Neuronal stem cell (in vitro differentiated cells): Measurements from ENCODE around the gene DPH2.

Experiments
- DNase-seq: peaks from one replicate; pipeline ENCODE4 v3.0.0-alpha.2; 2013; ENCODE audit warnings: low spot score
- H2AFZ ChIP-seq: one replicate; pipeline ENCODE4 v1.6.1; 2013; ENCODE audit warnings: mild to moderate bottlenecking, low read length, inconsistent platforms
- H2AK5ac ChIP-seq: 2 replicates; pipeline ENCODE4 v1.6.1; 2013; ENCODE audit warnings: low read depth, mild to moderate bottlenecking, inconsistent platforms, low read length, moderate library complexity, mixed read lengths
- H2BK120ac ChIP-seq: 2 replicates; pipeline ENCODE4 v1.6.1; 2013; ENCODE audit warnings: low read depth, mild to moderate bottlenecking, inconsistent platforms, low read length, moderate library complexity, mixed read lengths
- H2BK12ac ChIP-seq: one replicate; pipeline ENCODE4 v1.6.1; 2013; ENCODE audit warnings: low read length, inconsistent platforms
- H2BK15ac ChIP-seq: 2 replicates; pipeline ENCODE4 v1.6.1; 2013; ENCODE audit warnings: mild to moderate bottlenecking, low read length, inconsistent platforms, mixed read lengths
- H2BK5ac ChIP-seq: one replicate; pipeline ENCODE4 v1.6.1; 2013; ENCODE audit warnings: inconsistent platforms, mild to moderate bottlenecking, low read length, moderate library complexity
- H3K14ac ChIP-seq: one replicate; pipeline ENCODE4 v1.6.1; 2013; ENCODE audit warnings: low read length, inconsistent platforms
- H3K18ac ChIP-seq: 2 replicates; pipeline ENCODE4 v1.6.1; 2013; ENCODE audit warnings: low read length, inconsistent platforms
- H3K23ac ChIP-seq: 2 replicates; pipeline ENCODE4 v1.6.1; 2013; ENCODE audit warnings: low read depth, mild to moderate bottlenecking, mixed read lengths, low read length, inconsistent platforms; ENCODE audit not compliant: poor library complexity
- H3K27ac ChIP-seq: replicated peaks from 3 replicates; pipeline ENCODE4 v1.5.1; 2013; ENCODE audit warnings: low read length, inconsistent platforms
- H3K27me3 ChIP-seq, 3 experiments: 2 replicates each; pipeline ENCODE4 v1.6.1; 2013; ENCODE audit warnings: low read length in 3 of 3, mild to moderate bottlenecking in 2 of 3, inconsistent platforms in 1 of 3, low read depth in 1 of 3, mixed read lengths in 1 of 3, moderate library complexity in 1 of 3; ENCODE audit not compliant: control insufficient read depth in 3 of 3, insufficient read depth in 3 of 3
- H3K36me3 ChIP-seq, 2 donors: replicated peaks in 1 of 2; 2 replicates each; pipeline ENCODE4 v1.6.1; 2013; ENCODE audit warnings: low read length in 2 of 2; ENCODE audit not compliant: control insufficient read depth in 2 of 2, insufficient read depth in 2 of 2
- H3K4ac ChIP-seq: 2 replicates; pipeline ENCODE4 v1.6.1; 2013; ENCODE audit warnings: inconsistent platforms, mild to moderate bottlenecking, low read length, moderate library complexity
- H3K4me1 ChIP-seq, 2 donors: 1 replicate in 1 of 2; 2 replicates in 1 of 2; pipeline ENCODE4 v1.6.1; 2013; ENCODE audit warnings: low read length in 2 of 2, low read depth in 1 of 2; ENCODE audit not compliant: control insufficient read depth in 2 of 2, insufficient read depth in 1 of 2
- H3K4me2 ChIP-seq: one replicate; pipeline ENCODE4 v1.6.1; 2013; ENCODE audit warnings: mild to moderate bottlenecking, low read length, inconsistent platforms; ENCODE audit not compliant: insufficient read depth, poor library complexity, severe bottlenecking
- H3K4me3 ChIP-seq, 2 donors: 2 replicates each; pipeline ENCODE4 v1.5.1; 2013; ENCODE audit warnings: low read length in 2 of 2, mild to moderate bottlenecking in 2 of 2, inconsistent platforms in 1 of 2, moderate library complexity in 1 of 2
- H3K79me1 ChIP-seq: one replicate; pipeline ENCODE4 v1.6.1; 2013; ENCODE audit warnings: low read depth, mild to moderate bottlenecking, inconsistent platforms, low read length, moderate library complexity
- H3K9ac ChIP-seq: one replicate; pipeline ENCODE4 v1.6.1; 2013; ENCODE audit warnings: mild to moderate bottlenecking, low read depth, low read length, inconsistent platforms; ENCODE audit not compliant: poor library complexity
- H3K9me3 ChIP-seq, 2 donors: replicated peaks in 1 of 2; 2 replicates each; pipeline versions ENCODE3 to v1.6.1; 2013; ENCODE audit warnings: low read length in 2 of 2, mild to moderate bottlenecking in 2 of 2, inconsistent platforms in 1 of 2, low read depth in 1 of 2, mixed read lengths in 1 of 2, moderate library complexity in 1 of 2; ENCODE audit not compliant: control insufficient read depth in 2 of 2, insufficient read depth in 1 of 2
- H4K8ac ChIP-seq: one replicate; pipeline ENCODE4 v1.6.1; 2013; ENCODE audit warnings: low read depth, mild to moderate bottlenecking, inconsistent platforms, low read length, moderate library complexity
- H4K91ac ChIP-seq: one replicate; pipeline ENCODE4 v1.6.1; 2013; ENCODE audit warnings: low read length, low read depth, mild to moderate bottlenecking, inconsistent platforms; ENCODE audit not compliant: poor library complexity
- WGBS, 2 donors: extraction: QIAGEN DNeasy Blood & Tissue Kit; methylation state at CpG; one replicate each; pipeline ENCODE4 v1.1.7; 2013; ENCODE audit warnings: missing lambda C conversion rate in 2 of 2, mixed read lengths in 1 of 2; ENCODE audit not compliant: insufficient read length in 2 of 2, insufficient replicate concordance in 1 of 2; ENCODE audit errors: extremely low coverage in 2 of 2; 5-methylcytosine and 5-hydroxymethylcytosine counted together

The DPH2 gene

DNA sequence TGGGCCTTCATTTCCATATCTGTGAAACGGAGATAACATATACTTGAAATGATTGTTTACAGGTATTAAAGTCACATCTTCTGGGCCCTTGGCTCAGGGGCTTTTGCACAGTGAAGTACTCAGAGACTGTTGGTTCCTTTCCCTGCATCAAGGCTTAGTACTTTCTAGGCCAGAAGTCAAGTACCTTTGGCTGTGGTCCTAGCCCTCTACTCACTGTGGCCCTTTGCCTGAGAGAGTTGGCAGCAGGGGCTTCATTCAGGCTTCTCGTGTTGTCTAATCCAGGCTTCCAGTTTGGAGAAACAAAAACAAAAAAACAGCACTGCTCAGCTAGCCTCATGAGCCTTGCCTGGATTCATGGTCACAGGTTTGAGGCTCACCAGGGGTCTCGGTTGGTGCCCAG is 8.1 kb upstream of the DPH2 start:
- no peak overlapping the region for H3K9ac ChIP-seq
- no peak overlapping the region for H3K23ac ChIP-seq
- no CpG with 5 or more reads among the region's 3 CpGs for WGBS, 2 donors
- no peak overlapping the region for H2BK120ac ChIP-seq
- H3K14ac ChIP-seq: no peak overlapping the region
- H3K9me3 ChIP-seq: no peaks in the 10 kb centered on the region
- no peak overlapping the region for H2BK15ac ChIP-seq
- no peak overlapping the region for H2BK12ac ChIP-seq
- H3K36me3 ChIP-seq: peaks cover 18 to 60% of the 10 kb centered on the region in 2 donors
- H3K79me1 ChIP-seq: no peaks in the 10 kb centered on the region
- H2BK5ac ChIP-seq: no peak overlapping the region
- no peaks in the 10 kb centered on the region for H3K27me3 ChIP-seq
- H3K4ac ChIP-seq: no peak overlapping the region
- H3K4me2 ChIP-seq: no peak overlapping the region
- no peak overlapping the region for H3K4me3 ChIP-seq
- no peak overlapping the region for H3K27ac ChIP-seq
- no peak for DNase-seq
- no peak overlapping the region for H4K91ac ChIP-seq
- no peak overlapping the region for H2AFZ ChIP-seq
- H2AK5ac ChIP-seq: no peak overlapping the region
- H4K8ac ChIP-seq: no peak overlapping the region
- H3K18ac ChIP-seq: no peak overlapping the region
- H3K4me1 ChIP-seq: no peaks in the 10 kb centered on the region

DNA sequence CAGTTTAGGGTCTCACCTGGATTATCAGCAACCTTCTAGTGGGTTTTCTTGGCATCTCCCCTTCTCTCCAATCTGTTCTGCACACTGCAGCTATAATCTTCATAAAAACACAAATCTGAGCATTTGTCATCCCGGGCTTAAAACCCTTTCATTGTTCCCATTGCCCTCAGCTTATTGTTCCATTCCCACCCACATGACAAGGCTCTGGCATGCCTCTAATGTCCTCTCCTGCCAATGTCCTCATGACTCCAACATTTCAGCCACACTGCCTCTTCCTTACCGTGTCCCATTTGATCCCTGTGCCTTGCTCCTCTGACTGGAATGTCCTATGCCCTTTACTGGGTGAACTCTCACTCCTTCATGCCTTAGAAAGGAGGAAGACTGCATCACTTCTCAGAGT is 7.5 kb upstream of the DPH2 start:
- H3K4me3 ChIP-seq: no peak overlapping the region
- H4K91ac ChIP-seq: no peak overlapping the region
- no peak overlapping the region for H3K4me2 ChIP-seq
- no peak overlapping the region for H3K9ac ChIP-seq
- H3K18ac ChIP-seq: no peak overlapping the region
- no peak for DNase-seq
- H2BK5ac ChIP-seq: no peak overlapping the region
- no peaks in the 10 kb centered on the region for H3K27me3 ChIP-seq
- H3K79me1 ChIP-seq: no peaks in the 10 kb centered on the region
- H2BK12ac ChIP-seq: no peak overlapping the region
- H2AK5ac ChIP-seq: no peak overlapping the region
- no peak overlapping the region for H3K23ac ChIP-seq
- H2BK15ac ChIP-seq: no peak overlapping the region
- no peak overlapping the region for H2AFZ ChIP-seq
- no CpG with 5 or more reads among the region's 2 CpGs for WGBS, 2 donors
- H3K14ac ChIP-seq: no peak overlapping the region
- H3K27ac ChIP-seq: no peak overlapping the region
- H3K9me3 ChIP-seq: no peaks in the 10 kb centered on the region
- H2BK120ac ChIP-seq: no peak overlapping the region
- H3K36me3 ChIP-seq: peaks cover 15 to 57% of the 10 kb centered on the region in 2 donors
- H3K4me1 ChIP-seq: no peaks in the 10 kb centered on the region
- H3K4ac ChIP-seq: no peak overlapping the region
- H4K8ac ChIP-seq: no peak overlapping the region

DNA sequence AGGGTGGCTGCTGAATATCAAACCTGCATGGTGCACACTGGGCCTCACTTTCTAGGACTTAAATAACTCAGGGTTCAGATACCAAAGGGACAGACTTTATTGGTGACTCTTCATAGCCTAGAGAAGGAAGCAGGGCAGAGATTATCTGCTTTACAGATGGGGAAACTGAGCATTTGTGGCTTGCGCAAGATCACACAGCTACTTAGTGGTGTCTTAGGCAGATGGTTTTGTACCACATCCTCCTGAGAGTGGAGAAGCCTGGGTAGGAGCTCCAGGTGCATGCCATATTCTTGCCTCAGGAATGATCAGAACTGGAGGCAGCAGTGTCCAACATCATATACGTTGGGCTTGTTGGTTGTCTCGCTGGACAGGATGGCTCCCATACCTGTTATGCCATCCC is 6.8 kb upstream of the DPH2 start:
- Histone ChIP-seq H3K27ac (no peak overlapping the region), H3K9ac (no peak overlapping the region), H3K4me3 (no peak overlapping the region), H2BK12ac (no peak overlapping the region), H3K9me3 (no peaks in the 10 kb centered on the region), H4K8ac (no peak overlapping the region), H2AFZ (no peak overlapping the region), H2AK5ac (no peak overlapping the region), H3K14ac (no peak overlapping the region), H3K4me1 (no peaks in the 10 kb centered on the region), H3K79me1 (no peaks in the 10 kb centered on the region), H3K36me3 (peaks cover 8 to 54% of the 10 kb centered on the region in 2 donors), H3K18ac (no peak overlapping the region), H2BK5ac (no peak overlapping the region), H3K23ac (no peak overlapping the region), H4K91ac (no peak overlapping the region), H3K4me2 (no peak overlapping the region), H3K4ac (no peak overlapping the region), H3K27me3 (no peaks in the 10 kb centered on the region), H2BK120ac (no peak overlapping the region), H2BK15ac (no peak overlapping the region)
- no peak for DNase-seq
- WGBS, 2 donors: no CpG with 5 or more reads among the region's 3 CpGs

DNA sequence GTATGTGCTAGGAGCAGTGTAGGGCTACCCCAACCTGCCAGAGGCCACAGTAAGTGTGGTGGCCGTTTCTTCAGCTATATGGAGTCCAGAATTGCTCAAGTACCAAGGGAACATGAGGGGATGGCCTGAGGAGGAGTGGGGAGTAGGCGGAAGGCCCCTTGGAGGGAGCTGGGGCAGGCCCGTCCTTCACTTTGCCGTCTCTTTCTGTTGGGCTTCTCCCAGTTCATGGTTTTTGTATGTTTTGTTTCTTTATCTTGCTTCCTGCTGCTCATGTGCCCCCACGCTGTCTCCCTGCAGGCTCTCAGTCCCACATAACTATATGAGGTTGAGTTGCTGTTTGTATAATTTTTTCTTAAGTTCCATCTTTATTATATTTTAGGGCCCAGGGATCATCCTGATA is 5.9 kb upstream of the DPH2 start:
- Histone ChIP-seq H2BK15ac (no peak overlapping the region), H2BK120ac (no peak overlapping the region)

More for the DNA sequence above, 5.9 kb upstream of the DPH2 start:
- WGBS, 2 donors: no CpG with 5 or more reads among the region's 5 CpGs
- no peak overlapping the region for H3K4me3 ChIP-seq
- no peaks in the 10 kb centered on the region for H3K9me3 ChIP-seq
- no peaks in the 10 kb centered on the region for H3K4me1 ChIP-seq
- no peak overlapping the region for H2AK5ac ChIP-seq
- no peak overlapping the region for H4K91ac ChIP-seq
- H3K9ac ChIP-seq: no peak overlapping the region
- no peak overlapping the region for H3K14ac ChIP-seq
- H3K4ac ChIP-seq: no peak overlapping the region
- H3K79me1 ChIP-seq: no peaks in the 10 kb centered on the region
- no peak overlapping the region for H2BK12ac ChIP-seq
- H3K23ac ChIP-seq: no peak overlapping the region
- H3K36me3 ChIP-seq: peaks cover 3 to 46% of the 10 kb centered on the region in 2 donors
- no peak for DNase-seq
- no peak overlapping the region for H4K8ac ChIP-seq
- H2BK5ac ChIP-seq: no peak overlapping the region
- H3K4me2 ChIP-seq: no peak overlapping the region
- no peak overlapping the region for H3K27ac ChIP-seq
- H3K27me3 ChIP-seq: no peaks in the 10 kb centered on the region
- no peak overlapping the region for H3K18ac ChIP-seq
- no peak overlapping the region for H2AFZ ChIP-seq
